Activated CD4-positive, CD25-positive, alpha-beta regulatory T cell treated with anti-CD3 and anti-CD28 coated beads, Interleukin-2, amount 50 U/mL, for 72 hours (primary cell): ENCODE data around the gene AAMDC.
"Not testable (repeated sequence)": the region's sequence is repeated elsewhere in the genome, so short reads cannot be mapped to it uniquely, and the experiment has no call there.

Experiments
- DNase-seq: peaks from one replicate; pipeline ENCODE4 v3.0.0; 2021

The AAMDC gene

GRCh38 chr11:77890100-77890614 lies 69.2 kb downstream of the AAMDC start:
- DNase-seq: not testable (repeated sequence)

GRCh38 chr11:77890619-77891056 lies 69.7 kb downstream of the AAMDC start:
- DNase-seq: not testable (repeated sequence)

- DNase-seq: not testable (repeated sequence)
These were observed 70.3 kb downstream of the AAMDC start for GRCh38 chr11:77891256-77891655.

GRCh38 chr11:77891703-77892102 lies 70.8 kb downstream of the AAMDC start:
- not testable (repeated sequence) for DNase-seq

DNA sequence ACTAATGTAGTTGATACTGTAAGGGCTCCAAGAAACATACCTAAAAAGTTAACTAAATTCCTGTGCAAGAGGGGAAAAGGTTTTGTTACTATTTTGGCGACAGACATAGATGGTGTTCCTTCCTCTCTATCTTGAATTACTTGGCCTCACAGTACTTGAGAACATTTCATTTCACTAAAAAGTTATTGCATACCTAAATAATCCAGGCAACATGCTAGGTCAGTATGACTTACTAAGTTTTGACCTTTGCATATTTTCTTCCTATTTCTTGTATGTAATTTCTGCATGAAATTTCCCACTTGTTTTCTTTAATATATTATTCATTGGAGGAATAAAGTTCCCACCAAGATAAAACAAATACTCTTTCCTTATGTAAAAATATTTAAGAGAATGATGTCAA lies 74.0 kb downstream of the AAMDC start:
- DNase-seq: not testable (repeated sequence)

DNA sequence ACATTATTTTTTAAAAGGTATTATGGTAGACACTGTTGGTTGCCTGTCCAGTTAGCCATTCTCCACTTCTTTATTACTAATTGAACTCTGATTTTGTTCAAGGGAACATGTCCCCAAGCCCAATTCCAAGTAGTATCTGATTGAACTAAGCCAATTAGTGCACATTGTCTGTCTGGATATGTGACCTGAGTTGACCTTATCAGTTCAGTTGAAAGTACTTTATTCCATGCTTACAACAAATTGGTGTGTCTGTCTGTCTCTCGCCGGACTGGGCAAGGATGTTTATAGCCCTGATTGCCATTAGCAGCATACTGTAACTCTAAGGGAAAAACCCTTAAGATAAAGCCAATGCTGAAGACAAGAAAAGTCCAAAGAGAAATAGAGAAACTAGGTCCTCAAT lies 87.9 kb downstream of the AAMDC start:
- DNase-seq: no peak

DNA sequence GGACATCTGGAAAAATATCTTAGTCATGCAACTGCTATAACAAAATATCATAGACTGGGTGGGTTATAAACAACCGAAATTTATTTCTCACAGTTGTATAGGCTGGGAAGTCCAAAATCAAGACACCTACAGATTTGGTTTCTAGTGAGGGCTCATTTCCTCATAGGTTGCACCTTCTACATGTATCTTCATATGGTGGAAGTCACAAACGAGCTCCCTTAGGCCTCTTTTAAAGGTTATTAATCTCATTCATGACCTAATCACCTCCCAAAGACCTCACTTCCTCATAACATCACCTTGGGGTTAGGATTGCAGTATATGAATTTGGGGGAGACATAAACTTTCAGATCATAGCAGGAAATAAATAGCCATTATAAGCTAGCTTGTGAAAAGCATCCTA lies 88.3 kb downstream of the AAMDC start:
- DNase-seq: no peak

- not testable (repeated sequence) for DNase-seq
These were observed 89.9 kb downstream of the AAMDC start for GRCh38 chr11:77910828-77911227.

DNA sequence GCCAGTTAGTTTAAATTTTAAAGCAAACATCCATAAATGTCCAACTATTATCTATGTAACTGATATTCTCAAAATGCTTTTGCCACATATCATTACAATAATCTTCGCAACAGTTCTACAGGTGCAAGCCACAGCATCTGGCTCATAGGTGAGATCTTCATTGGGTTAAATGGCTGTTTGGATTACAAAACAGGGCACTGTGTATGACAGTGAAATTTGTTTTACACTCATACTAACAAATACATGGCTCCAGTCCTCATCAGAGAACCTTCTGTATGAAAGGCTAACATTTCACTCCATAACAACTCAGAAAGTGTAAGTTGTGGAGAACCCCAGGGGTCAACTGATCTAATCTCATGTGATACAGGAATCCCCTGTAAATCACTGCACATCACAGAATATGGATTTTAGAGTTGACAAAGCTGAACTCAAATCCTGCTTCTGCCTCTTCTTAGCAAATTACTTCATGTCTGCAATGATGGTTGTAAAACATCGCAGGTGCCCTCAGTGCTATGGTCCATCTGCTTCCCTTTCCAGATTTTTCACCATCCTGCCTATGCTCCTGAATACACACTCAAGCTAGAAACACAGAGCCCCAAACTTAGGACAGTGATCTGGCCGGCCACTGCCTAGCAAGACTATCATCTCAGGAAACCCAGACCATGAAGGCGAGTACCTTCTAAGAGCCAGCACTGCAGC lies 92.8 kb downstream of the AAMDC start:
- DNase-seq: not testable (repeated sequence)

GRCh38 chr11:77914307-77914791 lies 93.4 kb downstream of the AAMDC start:
- not testable (repeated sequence) for DNase-seq

- DNase-seq: not testable (repeated sequence)
These were observed 96.8 kb downstream of the AAMDC start for GRCh38 chr11:77917713-77918112.
